DMS114 treated with DMSO at 0.1 percent for 48 hours (cell line): Measurements from ENCODE around the gene CDKAL1.

ENCODE experiments used
- DNase-seq: peaks from one replicate; lab custom pipeline; 2025; ENCODE audit not compliant: unreplicated experiment; lab: John Stamatoyannopoulos, UW

CDKAL1 gene

DNA sequence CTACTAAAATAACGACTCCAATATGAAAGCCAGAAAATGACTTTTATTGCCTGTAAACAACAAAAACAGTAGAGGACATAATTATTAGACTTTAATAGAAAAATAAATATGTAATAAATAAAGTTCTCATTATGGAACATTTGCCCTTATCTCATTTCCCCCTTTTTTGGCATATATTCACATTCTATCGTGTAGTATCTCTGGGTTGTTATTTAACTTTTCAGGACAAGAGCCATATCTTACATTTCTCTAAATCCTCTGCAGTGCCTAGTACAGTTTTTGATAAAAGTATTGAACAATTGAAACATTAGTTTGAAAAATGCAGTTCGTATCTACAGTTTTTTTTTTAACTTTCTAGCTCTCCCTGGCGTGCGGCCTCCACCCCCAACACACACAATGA lies 617.3 kb downstream of the CDKAL1 start:
- no peak for DNase-seq

DNA sequence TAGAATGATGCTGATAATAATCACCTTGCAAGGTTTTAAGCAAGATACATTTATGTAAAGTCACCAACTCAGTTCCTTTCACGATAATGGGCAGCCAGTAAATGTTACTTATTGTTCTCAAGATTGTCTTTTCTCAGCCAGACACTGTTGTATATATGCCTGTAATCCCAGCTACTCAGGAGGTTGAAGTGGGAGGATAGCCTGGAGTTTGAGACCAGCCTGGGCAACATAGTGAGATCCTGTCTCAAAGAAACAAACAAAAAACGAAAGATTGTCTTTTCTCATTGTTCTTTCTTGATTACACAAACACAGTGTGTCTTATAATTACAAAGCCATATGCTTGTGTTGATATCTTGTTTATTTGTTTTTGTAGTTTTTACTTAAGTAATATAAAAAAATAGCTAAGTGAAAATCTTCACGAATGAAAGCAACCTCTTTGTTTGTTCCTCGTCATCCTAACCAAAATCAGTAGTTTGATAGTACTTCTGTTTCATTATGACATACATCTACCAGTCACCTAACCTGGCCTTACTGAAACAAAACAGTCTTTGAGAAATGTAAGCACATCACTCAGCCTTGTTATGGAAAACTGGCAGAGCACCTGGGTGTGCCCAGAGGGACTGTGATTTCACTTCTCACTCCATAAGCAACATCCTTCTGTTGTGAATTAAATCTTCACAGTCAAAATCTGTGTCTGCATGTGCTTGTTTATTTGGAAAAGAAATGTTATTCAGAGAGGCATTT lies 623.1 kb downstream of the CDKAL1 start:
- no peak for DNase-seq

DNA sequence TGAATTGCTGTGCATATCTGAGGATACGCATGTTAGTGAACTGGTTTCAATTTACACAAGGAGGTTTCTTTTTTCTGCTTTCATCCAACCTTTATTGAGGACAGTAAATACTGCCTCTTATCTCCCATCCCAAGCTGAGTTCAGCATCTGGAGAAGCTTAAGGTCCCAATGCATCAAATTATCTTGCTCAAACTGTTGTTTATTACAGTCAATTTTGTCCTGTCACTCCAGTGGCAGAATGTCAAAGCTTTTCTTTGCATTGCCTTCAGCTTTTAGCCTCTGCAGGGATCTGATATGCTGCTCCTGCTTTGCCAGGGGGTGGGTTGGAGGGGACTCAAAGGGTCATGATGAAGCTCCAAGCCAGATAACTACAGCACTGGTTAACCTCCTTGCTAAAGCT lies 623.9 kb downstream of the CDKAL1 start:
- DNase-seq: no peak

DNA sequence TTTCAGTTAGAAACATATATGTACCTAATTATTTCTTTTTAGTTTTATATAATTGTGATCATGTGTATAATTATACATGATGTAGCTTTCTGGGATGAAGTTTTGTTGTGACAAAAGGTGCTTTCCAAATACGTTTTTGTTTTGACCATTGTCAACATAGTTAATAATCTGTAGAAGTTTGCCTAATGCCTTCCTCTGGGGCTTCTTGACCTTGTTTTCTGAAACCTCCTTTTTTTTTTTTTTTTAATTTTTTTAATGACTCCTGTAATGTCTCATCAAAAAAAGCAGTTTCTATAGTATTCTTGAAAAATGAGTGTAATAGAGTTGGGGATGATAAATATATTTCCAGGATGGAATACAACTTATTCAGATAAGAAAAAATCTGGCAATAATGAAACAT lies 624.6 kb downstream of the CDKAL1 start:
- no peak for DNase-seq

DNA sequence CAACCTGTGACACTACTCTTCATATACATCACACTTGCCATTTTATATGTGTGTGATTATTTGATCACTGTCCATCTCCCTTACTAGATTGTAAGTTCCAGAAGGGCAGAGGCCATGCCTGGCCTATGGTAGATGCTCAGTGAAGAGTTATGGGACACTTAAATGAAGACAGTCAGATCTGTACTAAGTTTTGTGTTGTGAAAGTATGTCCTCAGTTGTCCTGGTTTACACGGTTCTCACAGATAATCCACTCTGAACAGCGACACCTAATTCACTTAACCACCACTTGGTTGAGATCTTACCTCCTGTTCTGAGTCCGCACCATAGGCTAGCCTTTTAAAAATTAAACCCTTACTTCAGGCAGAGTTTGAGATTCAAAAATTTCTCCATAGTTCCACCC lies 625.2 kb downstream of the CDKAL1 start:
- no peak for DNase-seq

DNA sequence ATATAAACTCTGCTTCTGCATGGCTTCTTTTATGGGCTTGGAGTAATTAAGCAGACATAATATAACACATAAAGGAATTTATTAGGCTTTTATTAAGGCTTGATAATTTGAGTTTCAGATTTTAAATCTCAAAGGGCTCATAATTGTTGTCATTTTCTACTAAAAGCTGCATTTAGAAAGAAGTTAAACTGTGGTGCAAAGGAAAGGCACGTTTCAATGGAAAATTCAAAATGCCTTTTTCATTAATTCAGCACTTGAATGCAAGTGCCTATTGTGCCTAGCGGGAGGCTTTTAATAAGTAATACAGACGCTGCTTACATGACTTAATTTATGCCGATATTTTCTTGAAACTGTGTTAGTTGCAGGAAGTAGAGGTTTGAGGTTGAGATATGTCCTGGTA lies 627.5 kb downstream of the CDKAL1 start:
- DNase-seq: no peak

DNA sequence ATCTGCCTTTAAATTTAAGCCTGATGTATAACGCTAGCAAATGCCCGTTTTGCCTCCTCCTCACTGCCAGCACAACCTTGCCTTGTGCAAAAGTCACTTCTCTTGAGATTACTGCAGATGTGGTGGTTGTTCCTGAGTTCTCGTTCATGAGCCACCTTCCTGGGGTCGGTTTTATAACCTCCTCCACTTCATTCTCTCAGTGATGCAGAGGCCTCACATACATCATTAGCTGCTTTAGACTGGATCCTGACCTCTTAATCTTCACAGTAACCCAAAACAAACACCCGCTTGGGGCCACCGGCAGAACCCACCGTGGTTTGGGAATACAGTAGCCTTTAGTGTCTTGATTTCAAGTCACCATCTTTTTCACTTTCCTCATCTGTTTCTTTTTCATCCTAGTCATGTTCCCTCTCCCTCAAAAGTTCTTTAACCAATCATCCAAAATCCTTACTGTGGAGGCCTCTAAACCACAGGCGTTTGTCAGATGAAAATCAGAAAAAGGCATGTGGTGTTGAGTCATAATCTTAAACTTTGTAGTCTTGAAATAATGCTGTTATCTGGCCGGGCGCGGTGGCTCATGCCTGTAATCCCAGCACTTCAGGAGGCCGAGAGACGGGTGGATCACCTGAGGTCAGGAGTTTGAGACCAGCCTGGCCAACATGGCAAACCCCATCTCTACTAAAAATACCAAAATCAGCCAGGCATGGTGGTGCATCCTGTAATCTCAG lies 629.0 kb downstream of the CDKAL1 start:
- DNase-seq: no peak

DNA sequence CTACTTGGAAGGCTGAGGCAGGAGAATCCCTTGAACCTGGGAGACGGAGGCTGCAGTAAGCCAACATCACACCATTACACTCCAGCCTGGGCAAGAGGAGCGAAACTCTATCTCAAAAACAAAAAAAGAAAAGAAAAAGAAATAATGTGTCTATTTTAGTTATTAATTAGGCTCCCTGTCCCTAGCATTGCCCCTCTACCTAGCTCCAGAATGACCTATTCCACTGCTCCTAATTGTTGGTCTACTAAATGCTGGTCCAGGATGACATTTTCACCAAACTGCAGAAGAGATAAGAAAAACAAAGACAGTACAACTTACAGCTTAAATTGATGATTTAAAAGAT lies 629.6 kb downstream of the CDKAL1 start:
- DNase-seq: no peak

DNA sequence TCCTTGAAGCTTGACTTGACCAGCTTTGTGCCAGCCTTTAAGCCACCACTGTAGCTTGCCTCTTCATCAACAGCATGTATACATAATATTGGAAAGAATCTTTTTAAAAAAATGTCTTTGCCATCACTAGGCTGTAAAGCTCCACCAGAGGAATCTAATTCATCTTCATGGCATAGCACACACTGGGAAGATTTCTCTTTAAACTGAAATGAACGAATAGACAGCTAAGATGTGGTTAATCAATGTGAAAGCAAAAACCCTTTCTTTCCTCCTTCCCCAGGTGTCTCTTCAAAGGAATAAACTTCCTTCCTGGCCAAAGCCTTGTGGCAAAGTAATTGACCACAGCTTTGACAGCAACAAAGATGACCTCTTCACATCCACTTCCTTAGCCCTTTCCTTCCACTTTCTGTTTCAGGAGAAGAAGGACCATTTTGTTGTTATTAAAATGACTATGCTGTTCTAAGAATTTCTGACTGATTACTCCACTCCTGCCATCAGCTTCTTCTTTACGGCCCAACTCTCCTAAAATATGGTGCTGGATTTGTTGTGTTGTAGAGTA lies 630.6 kb downstream of the CDKAL1 start:
- no peak for DNase-seq

DNA sequence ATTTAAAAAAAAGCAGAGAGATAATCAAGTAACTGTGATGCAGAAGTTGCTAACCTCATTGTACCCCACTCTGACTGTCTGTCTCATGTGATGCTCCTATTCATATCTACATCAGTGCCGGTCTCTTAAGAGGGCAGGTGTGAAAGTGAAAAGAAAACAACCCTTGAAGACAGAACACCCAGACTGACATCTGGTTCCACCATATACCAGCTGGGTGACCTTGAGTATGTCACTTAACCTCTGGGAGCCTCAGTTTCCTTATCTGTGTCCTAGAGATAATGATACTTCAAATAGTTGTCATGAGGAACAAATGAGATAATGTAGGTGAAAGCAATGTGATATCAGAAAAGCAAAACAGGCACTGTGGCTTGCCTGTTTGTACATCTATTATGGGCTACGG lies 632.5 kb downstream of the CDKAL1 start:
- no peak for DNase-seq

DNA sequence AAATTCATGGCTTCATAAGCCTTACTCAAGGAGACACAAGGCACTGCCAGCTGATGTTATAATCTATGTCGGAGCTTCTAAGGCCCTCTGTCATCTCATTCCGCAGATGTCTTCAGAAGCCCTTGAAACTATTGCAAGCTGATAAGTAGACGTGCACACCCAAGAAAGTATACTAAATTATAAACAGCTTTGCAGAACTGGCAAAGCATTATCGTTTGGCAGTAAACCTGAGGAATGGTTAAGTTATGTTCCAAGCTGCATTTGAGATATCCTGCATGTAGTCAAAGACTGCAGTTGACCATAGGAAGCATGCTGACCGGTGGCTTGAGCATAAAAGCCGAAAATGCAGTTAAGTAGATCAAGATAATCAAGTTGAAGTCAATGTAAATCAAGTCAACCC lies 633.5 kb downstream of the CDKAL1 start:
- DNase-seq: no peak

DNA sequence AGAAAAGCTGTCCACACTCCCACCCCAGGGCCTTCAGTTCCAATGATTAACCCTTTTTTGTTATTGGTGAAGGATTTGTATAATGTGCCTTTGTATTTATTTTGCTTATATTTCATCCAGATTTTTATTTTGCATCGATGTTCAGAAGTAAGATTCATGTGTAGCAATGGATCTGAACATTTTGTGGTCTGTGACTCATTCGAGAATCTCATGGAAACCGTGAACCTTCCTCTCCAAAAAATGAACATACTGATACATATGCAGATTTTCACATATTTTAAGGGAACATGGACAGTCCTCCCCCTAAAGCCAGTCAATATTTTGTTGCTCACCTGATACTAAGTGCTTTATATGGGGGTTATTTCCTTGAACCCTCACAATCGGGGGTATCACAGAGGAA lies 637.5 kb downstream of the CDKAL1 start:
- no peak for DNase-seq

DNA sequence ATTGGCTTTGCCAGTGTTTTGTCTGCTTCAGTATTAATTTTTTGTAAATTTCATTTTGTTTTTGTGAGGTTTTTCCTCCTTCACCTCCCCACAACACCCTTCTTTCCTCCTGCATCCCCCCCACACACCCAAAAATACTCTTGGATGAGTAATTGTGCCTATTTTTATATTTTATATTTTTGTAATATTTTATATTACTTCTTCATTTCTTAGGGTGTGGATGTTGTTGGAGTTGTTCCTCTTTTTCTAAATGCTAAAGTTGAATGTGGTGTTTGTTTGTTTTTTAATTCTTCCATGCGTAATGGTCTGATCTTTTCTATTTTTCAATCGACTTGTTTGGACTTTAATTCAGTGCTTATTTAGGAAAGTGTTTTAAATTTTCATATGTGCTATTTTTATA lies 638.8 kb downstream of the CDKAL1 start:
- DNase-seq: no peak

DNA sequence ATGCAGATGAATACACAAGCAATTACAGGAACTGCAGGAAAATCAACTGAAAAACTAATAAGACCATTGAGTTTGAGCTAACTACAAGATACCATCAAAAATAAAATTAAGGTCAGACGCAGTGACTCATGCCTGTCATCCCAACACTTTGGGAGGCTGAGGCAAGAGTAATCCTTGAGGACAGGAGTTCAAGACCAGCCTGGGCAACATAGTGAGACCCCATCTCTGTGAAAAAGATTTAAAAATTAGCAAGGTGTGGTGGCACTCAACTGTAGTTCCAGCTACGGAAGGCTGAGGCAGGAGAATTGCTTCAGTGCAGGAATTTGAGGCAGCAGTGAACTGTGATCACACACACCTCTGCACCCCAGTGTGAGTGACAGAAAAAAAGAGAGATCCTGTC lies 639.4 kb downstream of the CDKAL1 start:
- DNase-seq: no peak

DNA sequence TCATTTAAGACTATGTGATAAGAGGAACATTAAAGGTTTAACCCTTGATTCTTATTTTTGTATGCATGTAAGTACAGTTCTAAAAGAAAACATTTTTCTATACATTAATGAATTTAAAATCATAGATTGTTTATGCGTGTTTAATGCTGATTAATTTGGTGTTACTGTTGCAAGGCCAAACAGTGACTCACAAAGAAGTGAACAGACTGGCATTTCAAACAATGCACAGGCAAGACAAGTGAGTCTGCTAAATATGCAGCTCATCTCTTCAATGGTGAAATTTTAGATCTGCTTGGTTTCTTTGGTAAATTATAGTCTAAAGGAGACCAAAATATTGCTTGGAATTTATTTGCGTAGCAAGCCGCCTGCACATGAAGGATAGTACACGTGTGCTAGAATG lies 641.9 kb downstream of the CDKAL1 start:
- DNase-seq: no peak

DNA sequence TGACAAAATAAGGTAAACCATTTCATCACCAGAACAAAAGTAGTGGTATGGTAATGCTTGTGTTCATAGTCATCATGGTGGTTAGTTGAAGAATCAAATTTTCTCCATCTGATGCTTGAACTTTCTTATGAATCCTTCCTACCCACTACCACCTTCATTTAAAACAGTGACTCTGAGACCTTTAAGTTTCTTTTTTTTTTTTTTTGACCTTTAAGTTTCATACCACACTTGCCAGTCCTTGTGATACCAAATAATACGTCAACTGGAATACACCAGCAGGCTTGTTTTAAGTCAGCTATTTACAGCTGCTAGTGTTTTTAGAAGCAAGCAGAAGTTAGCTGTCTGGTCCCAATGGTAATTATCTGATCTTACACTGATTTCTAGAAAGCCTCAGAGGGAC lies 645.9 kb downstream of the CDKAL1 start:
- DNase-seq: no peak

DNA sequence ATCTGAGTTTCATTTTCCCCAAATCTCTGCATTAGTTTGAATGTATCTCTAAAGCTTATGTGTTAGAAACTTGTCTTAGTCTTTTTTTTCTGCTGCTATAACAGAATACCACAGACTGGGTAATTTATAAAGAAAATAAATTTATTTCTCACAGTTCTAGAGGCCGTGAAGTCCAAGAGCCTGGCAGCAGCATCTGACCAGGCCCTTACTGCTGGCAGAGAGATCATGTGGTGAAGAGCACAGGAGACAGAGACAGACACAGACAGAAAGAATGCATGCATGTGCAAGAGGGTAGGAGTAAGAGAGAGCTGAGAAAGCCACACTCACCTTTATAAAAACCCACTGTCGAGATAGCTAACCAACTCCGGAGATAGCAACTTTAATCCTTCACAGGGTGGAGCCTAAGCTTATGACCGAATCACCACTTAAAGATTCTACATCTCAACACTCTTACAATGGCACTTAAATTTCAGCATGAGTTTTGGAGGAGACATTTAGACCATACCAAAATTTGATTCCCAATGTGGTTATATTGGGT lies 646.6 kb downstream of the CDKAL1 start:
- no peak for DNase-seq

DNA sequence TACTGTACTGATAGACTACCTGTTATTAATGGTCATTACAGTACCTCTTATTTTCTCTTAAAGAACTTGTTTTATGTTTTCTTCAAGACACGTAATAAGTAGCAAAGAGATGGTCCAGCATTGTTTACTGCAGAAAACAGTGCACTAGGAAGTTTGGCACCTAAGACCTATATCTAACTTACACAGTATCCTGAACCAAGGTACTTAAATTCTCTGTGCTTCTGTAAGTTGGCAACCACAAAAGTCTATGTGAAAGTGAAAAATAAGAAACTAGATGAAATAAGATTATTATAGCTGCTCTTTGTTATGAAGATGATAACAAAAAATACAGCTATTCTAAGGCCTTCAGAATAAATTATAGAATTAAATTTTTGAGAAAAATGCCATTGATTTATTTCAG lies 647.6 kb downstream of the CDKAL1 start:
- DNase-seq: no peak

DNA sequence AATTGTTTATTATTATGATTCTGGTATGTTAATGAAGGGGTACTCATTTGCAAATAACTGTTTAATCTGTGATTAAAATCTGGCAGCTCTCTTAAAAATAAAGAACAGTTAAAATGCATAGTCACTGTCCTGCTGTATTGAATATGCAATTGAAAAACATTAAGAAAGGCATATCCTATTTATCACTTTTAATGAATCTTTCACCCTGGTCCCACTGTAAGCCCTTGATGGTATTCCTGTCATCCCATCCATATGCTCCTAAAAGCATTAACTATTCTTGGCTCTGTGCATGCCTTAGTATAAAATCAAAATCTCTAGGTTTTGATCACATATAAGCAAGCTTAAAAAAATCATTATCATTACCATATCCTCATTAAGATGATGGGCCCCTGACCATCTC lies 648.3 kb downstream of the CDKAL1 start:
- DNase-seq: no peak

DNA sequence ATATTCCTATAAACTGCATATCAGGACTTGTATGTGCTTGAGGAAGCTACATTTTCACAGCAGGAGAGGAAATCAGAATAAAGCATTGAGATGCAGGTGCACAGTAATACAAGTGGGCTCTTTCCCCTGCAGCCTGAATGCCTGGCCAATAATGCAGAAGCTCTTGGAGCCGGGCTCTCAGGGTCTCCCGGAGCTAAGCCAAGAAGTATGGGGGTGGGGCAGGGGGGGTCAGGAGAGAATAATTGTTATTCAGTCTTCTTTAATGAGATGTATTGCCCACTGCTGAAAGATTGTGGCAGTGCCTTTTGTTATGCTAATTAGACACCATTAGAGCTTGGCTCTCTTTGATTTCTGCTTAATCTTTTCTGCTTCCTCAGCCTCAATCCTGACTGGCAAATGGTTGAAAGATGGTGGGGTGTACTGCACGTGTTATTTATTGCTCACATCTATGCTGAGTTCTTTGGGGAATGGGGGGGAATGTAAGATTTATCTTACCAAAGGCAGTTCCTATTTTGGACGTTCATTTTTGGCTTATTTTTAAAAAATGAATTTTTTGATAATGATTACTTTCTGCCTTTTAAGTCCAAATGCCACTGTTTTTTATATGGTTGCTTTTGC lies 651.7 kb downstream of the CDKAL1 start:
- DNase-seq: no peak

DNA sequence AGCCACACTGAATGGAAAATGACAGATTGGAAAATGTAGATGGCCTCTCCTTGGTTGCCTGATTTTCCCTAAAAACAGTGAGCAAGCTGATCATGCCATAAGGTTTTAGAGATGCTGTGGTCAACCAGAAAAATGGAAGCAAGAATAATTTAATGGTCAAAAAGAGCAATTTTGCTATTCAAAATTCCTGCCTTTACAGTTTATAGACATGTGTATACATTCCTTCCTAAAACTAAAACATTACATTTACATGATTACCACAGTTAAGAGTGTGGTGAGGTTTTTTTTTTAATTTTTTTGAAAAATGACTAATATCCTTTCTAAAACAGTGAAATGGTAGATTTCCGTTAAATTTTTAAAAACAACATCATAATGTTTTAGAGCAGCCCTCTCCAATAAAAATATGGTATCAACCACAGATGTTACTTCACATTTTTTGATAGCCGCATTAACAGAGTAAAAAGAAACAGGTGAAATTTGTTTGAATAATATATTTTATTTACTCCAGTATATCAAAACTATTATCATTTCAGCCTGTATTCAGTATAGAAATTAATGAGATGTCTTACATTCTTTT lies 652.3 kb downstream of the CDKAL1 start:
- DNase-seq: no peak

DNA sequence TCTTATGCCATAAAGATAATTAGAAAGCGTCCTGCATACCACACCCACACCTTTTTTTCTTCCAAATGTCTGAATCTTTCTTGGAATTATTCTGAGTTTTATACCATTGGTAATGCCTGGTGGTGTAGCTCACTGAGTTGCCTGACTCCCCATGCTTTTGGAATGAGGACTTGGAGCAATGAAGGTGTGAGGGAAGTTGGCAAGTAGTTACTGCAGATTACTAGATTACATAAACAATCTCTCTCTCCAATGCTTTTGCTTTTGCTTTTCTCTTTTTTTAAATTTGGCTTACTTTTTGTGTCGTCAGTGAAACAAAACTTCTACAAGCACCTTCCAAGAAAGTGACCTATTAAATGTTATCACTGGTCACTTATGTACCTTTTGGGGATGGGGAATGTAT lies 653.2 kb downstream of the CDKAL1 start:
- DNase-seq: no peak
